Testis (tissue), 2 donors: ENCODE measurements around the gene RSPH9.

ENCODE experiments used
- CTCF ChIP-seq, 3 experiments: fragments of 450-650 bp in 2 of 3; fragments of 200-600 bp in 1 of 3; sonication (generic) in 1 of 3; IDR thresholded peaks; one replicate each; pipeline ENCODE4 v1.5.1; 2016 to 2019; ENCODE audit warnings: antibody characterized with exemption in 3 of 3, mild to moderate bottlenecking in 2 of 3, moderate library complexity in 1 of 3
- POLR2A ChIP-seq: fragments of 450-650 bp; IDR thresholded peaks from one replicate; pipeline ENCODE4 v1.6.1; 2017; ENCODE audit warnings: antibody characterized with exemption, mild to moderate bottlenecking, moderate library complexity

- TF ChIP-seq CTCF (IDR thresholded peaks at IDR 0.05) (no peak), POLR2A (no peak)
Measured at GRCh38 chr6:43706788-43707187, 62.0 kb downstream of the RSPH9 start.
